AG09309 (cell line): ENCODE data around the gene SNRPA1.

Experiments used
- DNase-seq: peaks from one replicate; pipeline ENCODE4 v3.0.0-alpha.2; 2010; ENCODE audit warnings: low read depth
- H3K4me3 ChIP-seq: 2 replicates; pipeline ENCODE4 v1.5.1; 2011; ENCODE audit warnings: mild to moderate bottlenecking, low read depth, low read length, moderate library complexity; ENCODE audit not compliant: control insufficient read depth
- TF ChIP-seq, protein P1 (sequence below): IDR thresholded peaks from 2 replicates; pipeline ENCODE4 v1.5.1; 2011; ENCODE audit warnings: mild to moderate bottlenecking, low read depth, low read length, inconsistent platforms; ENCODE audit not compliant: insufficient read depth, control insufficient read depth; ENCODE audit errors: missing control alignments

Gene SNRPA1

DNA sequence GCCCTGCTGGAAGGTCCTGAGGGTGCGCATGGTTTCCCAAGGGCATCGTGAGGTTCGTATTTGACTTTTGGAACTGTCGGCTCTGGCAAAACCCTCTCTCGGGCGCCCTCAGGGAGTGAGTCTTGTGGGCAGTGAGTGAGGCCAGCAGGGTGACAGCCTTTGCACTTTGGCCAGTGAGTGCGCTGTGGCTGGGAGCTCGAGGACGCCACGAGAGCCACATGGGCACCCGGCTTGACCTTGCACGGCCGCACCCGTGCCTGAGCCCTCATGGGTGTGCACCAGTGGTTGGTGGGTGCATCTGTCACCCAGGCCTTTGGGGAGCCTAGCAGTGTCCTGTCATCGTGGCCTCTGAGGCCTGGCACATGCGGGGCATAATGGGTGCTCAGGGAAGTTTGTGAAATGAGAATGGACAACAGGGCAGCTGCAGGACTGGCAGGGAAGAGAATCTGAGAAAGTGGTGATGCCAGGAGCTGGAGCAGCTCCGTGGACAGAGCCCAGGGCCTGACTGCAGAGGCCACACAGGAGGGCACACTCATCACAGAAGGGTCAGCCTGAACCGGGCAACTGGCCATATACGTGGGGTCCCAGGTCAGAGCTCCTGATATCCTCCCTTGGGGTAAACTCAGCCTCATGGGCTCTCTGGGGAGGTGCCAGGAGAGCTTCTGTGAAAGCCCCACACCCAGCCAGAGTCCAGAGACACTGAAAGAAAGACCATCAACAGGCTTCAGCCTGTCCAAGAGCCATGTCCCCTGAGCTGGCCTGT, 30.4 kb upstream of the SNRPA1 start:
- H3K4me3 ChIP-seq = no peak overlapping the region
- TF ChIP-seq, protein P1, sequence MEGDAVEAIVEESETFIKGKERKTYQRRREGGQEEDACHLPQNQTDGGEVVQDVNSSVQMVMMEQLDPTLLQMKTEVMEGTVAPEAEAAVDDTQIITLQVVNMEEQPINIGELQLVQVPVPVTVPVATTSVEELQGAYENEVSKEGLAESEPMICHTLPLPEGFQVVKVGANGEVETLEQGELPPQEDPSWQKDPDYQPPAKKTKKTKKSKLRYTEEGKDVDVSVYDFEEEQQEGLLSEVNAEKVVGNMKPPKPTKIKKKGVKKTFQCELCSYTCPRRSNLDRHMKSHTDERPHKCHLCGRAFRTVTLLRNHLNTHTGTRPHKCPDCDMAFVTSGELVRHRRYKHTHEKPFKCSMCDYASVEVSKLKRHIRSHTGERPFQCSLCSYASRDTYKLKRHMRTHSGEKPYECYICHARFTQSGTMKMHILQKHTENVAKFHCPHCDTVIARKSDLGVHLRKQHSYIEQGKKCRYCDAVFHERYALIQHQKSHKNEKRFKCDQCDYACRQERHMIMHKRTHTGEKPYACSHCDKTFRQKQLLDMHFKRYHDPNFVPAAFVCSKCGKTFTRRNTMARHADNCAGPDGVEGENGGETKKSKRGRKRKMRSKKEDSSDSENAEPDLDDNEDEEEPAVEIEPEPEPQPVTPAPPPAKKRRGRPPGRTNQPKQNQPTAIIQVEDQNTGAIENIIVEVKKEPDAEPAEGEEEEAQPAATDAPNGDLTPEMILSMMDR = no peak

DNA sequence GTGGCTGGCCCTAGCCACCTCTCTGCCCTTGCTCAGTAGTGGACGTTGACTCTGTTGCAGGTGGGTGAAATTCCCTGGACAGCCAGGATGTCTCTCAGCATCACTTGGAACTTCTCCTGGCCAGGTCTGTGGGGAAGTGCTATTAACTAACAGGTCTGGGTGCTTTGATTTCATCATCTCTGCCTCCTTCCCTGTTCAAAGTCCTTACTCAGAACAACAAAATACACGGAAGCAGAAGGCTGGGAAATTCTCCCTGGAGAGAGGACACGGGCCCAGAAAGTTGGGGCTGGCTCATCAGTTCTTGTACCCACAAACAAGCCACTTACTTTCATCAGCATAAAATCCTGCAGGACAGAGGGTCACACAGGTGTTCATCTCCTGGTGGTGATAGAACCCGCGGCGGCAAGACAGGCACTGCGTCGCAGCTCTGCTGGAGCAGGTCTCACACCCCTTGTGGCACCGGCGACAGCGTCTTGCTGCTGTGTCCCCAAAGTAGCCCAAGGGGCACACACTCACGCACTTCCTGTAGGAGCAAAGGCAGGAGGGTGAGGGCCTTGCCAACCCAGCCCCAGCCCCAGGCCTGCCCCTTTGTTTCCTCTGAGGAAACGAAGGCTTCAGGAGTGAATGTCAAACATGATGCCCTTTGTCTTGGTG, 29.6 kb upstream of the SNRPA1 start:
- DNase-seq = no peak
- no peak overlapping the region for H3K4me3 ChIP-seq
- TF ChIP-seq, protein P1 = no peak

More for the DNA sequence above, 30.4 kb upstream of the SNRPA1 start:
- no peak for DNase-seq

DNA sequence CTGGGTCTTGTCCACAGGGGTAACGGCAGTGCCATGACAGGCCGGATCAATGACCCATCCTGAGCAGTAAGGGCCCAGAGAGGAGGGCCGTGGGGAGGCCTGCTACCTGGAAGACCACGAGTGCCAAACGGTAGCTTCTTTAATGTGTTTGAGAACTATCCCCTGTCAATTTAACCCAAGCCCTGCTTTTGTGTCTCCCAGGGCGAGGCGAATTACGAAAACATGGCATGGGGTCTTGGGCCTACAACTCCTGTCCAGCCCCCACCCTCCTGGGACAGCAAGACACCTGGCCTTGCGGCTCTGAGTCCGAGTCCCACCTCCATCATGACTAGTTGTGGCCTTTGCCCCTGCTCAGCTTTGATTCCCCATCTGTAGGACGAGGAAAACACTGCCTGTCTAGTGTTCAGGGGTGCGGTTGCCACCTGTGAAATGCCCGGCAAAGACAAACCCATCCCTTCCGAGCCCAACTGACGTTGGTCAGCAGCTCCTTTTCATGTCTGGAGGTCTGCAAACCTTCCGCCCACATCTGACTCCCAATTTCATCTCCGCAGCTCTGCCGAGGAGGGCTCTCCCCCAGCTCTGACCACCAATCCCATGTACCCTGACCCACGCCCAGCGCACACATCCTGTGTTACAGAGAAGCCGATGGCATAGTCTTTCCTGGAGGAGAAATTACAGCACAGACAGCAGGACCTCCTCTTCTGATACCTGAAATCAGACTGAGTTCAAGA, 28.9 kb upstream of the SNRPA1 start:
- no peak for DNase-seq
- TF ChIP-seq, protein P1 = no peak
- no peak overlapping the region for H3K4me3 ChIP-seq

DNA sequence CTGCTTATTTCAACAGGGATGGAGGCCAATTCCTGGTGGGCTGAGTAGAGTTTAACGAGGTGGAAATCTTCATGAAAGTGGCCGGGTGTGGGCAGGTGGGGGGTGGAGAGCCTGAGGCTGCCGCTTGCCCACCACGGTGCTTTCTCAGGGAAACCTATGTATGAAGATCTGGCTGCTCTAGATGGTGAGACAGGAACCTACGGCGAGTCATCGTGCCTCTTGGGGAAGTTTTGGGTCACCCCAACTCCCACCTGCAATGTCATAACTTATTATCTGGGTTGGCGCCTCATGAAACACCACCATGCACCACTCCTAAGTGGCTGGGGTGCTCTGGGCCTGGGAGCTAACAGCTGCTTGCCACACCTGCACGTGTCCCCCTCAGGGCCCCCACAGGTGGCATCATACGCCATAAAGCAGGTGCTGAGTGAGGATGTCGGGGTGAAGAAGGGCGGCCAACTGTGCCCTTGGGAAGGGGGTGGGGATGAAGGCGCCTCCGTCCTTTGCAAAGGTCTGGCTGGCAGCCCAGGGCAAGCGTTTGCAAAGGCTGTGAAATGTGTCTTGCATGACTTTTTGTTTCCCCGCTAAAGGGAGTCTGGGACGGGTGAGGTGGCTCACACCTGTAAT, 27.9 kb upstream of the SNRPA1 start:
- H3K4me3 ChIP-seq = no peak overlapping the region
- TF ChIP-seq, protein P1 = no peak
- no peak for DNase-seq

DNA sequence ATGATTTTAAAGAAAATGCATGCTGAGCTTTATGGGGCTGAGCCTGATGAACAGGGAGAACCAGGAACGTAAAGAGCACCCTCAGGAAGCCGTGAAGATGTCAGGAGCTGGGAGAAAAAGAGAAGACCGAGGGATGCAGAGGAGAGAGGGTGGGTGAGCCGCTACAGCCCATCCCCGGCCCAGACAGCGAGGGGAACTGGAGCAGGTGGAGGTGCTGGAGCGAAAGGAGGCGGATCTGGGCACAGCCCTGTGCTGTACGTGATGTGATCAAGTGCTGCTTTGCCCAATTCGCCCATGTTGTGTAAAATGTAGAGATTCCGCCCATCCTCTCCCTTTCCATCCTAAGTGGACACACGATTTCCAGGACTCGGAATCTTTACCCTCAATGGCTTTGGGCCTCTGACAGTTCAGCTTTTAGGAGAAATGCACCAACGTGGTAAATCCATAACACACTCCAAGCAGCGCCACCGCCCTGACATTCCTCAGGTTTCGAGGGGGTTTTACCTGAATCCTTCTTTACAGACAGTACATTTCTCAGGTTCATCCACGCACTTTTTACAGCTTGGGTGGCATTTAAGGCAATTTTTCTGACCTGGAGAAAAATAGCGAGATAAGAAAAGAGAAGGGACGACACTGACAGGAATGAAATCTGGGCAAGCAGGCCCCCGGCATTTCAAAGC, 27.1 kb upstream of the SNRPA1 start:
- TF ChIP-seq, protein P1 = no peak
- DNase-seq = no peak
- no peak overlapping the region for H3K4me3 ChIP-seq

DNA sequence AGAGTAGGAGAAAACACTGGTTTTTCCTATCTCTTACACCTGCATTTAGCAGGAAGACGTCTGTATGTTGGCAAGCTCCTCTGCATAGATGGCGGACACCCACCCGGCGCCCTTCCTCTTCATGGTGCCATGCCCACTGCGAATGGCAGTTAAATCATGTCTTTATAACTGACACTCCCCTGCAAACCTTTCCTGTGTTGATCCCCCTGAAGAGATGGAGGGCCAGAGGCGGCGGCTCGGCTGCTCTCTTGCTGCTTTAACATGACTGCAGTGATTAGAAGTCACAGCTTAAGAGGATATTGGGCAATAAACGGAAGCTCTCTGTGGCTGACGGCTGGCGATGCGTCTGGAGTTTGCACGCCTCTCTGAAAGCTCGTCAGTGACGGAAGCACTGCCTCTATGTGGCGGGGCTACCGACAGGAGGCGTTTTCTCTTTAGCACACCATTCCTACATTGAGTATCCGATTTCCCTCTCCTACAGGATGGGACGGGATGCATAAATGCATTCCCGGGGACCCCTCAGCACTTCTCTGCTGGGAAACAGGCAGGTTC, 25.5 kb upstream of the SNRPA1 start:
- DNase-seq = no peak
- H3K4me3 ChIP-seq = no peak overlapping the region
- TF ChIP-seq, protein P1 = no peak
